H1 (cell line): ENCODE results near the gene SSBP3. TPM values are rescaled to one million over a fixed set of nuclear protein-coding genes. Genes with fewer than 3 reads are reported as not detected.

ENCODE experiments used
- CTBP2 ChIP-seq: IDR thresholded peaks from 2 replicates; pipeline ENCODE4 v1.7.0; 2011; ENCODE audit warnings: borderline replicate concordance, mild to moderate bottlenecking, moderate library complexity, mixed read lengths, low read length; ENCODE audit not compliant: insufficient read depth, insufficient read length
- HDAC2 ChIP-seq, 2 experiments: fragments of 300-600 bp in 1 of 2; sonication (generic) in 1 of 2; IDR thresholded peaks; 2 replicates each; pipeline ENCODE4 v1.6.1; 2011 to 2012; ENCODE audit warnings: low read depth in 2 of 2, low read length in 2 of 2, mild to moderate bottlenecking in 2 of 2, moderate library complexity in 2 of 2, borderline replicate concordance in 1 of 2, inconsistent platforms in 1 of 2
- KDM5A ChIP-seq: fragments of 200-600 bp; IDR thresholded peaks from 2 replicates; pipeline ENCODE4 v1.7.1; 2012; ENCODE audit warnings: mild to moderate bottlenecking, low read length, inconsistent platforms, mixed read lengths
- SIX5 ChIP-seq: IDR thresholded peaks from 2 replicates; pipeline ENCODE4 v1.6.1; 2011; ENCODE audit warnings: mild to moderate bottlenecking, low read depth, low read length
- TAF7 ChIP-seq: optimal IDR thresholded peaks from 2 replicates; pipeline ENCODE3; 2011; ENCODE audit warnings: low read depth, mild to moderate bottlenecking, inconsistent platforms, low read length, moderate library complexity, borderline replicate concordance
- polyA plus RNA-seq, 7 experiments: library from polyadenylated mRNA; depleted of rRNA in 3 of 7; stranded (reverse) in 5 of 7; unstranded in 2 of 7; fragments of >200 nt in 5 of 7; fragments of 200-250 nt in 2 of 7; gene quantifications; 1 replicate in 5 of 7; 2 replicates in 1 of 7; 4 replicates in 1 of 7; pipeline versions ENCODE4 v1.2.1 to v1.2.3, GENCODE V29; 2011 to 2013; ENCODE audit warnings: missing spikeins in 2 of 7, mixed read lengths in 2 of 7
- total RNA-seq: library from RNA; stranded (reverse); fragmentation: NEBNext Ultra II Directional; extraction: Animal tissue kit (Norgen Biotek cat#: 25700); gene quantifications from 2 replicates; pipeline ENCODE4 v1.2.1, GENCODE V29; 2021
- TF ChIP-seq, protein P1 (sequence below): IDR thresholded peaks from 2 replicates; pipeline ENCODE4 v1.6.1; 2012; ENCODE audit warnings: low read length, inconsistent platforms
- TF ChIP-seq, protein P2 (sequence below): IDR thresholded peaks from 2 replicates; pipeline ENCODE4 v1.6.1; 2012; ENCODE audit warnings: inconsistent platforms

Gene SSBP3
- total and polyA plus RNA-seq, 2 of the 8 experiments (the other 6 are each of a cell fraction or from before 2014, with no cell fraction given): 99.7 to 133 TPM

DNA sequence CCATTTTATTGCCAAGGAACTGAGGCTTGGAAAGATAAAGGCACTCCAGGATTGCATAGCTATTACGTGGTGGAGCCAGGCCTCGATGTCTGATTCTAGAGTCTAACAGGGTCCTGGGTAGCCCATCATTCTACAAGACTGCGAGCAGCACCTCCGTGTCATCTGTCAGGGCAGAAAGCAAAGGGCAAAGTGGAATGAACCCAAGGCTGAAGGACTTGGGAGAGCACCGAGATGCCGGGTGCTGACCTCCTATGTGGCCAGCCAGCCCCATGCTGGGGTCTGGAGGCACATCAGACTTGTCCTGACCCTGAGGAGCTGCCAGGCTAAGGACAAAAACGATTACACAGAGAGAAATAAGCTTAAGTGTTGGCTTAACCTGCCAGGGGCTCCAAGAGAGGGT lies 143.9 kb downstream of the SSBP3 start (continued):
- TF ChIP-seq, protein P1, sequence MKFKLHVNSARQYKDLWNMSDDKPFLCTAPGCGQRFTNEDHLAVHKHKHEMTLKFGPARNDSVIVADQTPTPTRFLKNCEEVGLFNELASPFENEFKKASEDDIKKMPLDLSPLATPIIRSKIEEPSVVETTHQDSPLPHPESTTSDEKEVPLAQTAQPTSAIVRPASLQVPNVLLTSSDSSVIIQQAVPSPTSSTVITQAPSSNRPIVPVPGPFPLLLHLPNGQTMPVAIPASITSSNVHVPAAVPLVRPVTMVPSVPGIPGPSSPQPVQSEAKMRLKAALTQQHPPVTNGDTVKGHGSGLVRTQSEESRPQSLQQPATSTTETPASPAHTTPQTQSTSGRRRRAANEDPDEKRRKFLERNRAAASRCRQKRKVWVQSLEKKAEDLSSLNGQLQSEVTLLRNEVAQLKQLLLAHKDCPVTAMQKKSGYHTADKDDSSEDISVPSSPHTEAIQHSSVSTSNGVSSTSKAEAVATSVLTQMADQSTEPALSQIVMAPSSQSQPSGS: no peak
- TF ChIP-seq, protein P2, sequence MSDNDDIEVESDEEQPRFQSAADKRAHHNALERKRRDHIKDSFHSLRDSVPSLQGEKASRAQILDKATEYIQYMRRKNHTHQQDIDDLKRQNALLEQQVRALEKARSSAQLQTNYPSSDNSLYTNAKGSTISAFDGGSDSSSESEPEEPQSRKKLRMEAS: no peak
- no peak for TF ChIP-seq CTBP2
- TF ChIP-seq KDM5A: no peak
- no peak for TF ChIP-seq HDAC2 (IDR thresholded peaks at IDR 0.05; ENCODE audit: borderline replicate concordance in 1 of 2, low read depth in 2 of 2, low read length in 2 of 2)
- TF ChIP-seq SIX5: no peak
- no peak for TF ChIP-seq TAF7
